Amniotic stem cell (primary cell): ENCODE results near the gene PDZD8.
A peak's percentile ranks its signal among the peaks of the same experiment; 100 is the strongest.

Source experiments
- DNase-seq: peaks from one replicate; lab custom pipeline; 2025; lab: John Stamatoyannopoulos, UW

Gene PDZD8, protein sequence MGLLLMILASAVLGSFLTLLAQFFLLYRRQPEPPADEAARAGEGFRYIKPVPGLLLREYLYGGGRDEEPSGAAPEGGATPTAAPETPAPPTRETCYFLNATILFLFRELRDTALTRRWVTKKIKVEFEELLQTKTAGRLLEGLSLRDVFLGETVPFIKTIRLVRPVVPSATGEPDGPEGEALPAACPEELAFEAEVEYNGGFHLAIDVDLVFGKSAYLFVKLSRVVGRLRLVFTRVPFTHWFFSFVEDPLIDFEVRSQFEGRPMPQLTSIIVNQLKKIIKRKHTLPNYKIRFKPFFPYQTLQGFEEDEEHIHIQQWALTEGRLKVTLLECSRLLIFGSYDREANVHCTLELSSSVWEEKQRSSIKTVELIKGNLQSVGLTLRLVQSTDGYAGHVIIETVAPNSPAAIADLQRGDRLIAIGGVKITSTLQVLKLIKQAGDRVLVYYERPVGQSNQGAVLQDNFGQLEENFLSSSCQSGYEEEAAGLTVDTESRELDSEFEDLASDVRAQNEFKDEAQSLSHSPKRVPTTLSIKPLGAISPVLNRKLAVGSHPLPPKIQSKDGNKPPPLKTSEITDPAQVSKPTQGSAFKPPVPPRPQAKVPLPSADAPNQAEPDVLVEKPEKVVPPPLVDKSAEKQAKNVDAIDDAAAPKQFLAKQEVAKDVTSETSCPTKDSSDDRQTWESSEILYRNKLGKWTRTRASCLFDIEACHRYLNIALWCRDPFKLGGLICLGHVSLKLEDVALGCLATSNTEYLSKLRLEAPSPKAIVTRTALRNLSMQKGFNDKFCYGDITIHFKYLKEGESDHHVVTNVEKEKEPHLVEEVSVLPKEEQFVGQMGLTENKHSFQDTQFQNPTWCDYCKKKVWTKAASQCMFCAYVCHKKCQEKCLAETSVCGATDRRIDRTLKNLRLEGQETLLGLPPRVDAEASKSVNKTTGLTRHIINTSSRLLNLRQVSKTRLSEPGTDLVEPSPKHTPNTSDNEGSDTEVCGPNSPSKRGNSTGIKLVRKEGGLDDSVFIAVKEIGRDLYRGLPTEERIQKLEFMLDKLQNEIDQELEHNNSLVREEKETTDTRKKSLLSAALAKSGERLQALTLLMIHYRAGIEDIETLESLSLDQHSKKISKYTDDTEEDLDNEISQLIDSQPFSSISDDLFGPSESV

DNA sequence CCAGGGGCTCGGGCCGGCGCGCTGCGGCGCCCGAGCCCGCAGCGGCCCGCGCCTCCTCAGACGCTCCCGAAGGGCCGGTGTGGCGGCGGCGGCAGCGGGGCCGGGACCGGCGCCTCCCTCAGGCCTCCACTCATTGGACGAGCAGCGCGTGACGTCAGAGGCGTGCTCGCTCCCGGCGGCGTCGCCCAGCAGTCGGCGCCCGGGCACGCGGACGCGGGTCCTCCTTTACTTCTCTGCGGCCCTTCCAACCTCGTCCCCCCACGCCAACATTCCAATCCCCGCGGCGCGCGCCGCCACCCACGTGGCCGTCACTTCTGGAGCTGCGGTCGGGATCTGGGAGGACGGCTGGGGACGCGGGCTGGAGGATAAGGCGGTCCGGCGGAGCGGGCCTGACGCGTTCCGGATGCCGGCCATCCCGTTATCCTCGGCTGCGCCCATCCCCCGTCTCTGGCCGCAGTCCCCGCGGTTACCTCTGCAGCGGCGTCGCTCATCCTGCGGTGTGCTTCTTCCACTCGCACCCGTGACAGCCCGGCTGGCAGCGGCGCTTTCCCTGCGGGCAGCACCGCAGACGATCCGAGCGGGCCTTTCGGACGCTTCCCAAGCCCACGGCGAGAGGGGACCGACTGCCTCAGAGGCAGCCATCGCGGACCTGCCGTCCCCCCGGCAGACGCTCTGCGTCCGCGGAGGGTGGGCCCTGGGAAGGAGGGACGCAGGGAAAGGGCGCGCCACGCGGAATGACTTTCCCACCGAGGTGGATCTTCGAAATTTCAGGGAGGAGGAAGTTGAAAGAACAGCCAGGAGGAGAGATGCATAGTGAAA lies at the start of gene PDZD8:
Gene PDZD8, minus strand, starts transcription at position 81 of the 819 bp plus-strand sequence. CDS start 213 bp downstream, outside the sequence.
- DNase-seq: peak; percentile 76

DNA sequence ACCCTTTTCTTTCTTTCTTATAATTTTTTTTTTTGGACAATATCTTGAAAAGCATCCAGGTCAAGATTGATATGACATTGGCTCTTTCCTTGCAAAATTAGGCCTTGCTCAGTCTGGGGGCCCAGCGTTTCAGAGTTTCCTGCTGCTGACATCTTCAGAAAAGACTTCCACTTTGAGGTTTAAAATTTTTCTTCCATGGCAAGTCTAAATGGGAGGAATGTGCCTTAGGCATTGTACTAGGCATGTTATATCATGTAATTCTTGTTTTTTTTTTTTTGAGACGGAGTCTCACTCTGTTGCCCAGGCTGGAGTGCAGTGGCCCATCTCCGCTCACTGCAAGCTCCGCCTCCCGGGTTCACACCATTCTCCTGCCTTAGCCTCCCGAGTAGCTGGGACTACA lies 48.9 kb upstream of the PDZD8 start:
- DNase-seq: no peak

DNA sequence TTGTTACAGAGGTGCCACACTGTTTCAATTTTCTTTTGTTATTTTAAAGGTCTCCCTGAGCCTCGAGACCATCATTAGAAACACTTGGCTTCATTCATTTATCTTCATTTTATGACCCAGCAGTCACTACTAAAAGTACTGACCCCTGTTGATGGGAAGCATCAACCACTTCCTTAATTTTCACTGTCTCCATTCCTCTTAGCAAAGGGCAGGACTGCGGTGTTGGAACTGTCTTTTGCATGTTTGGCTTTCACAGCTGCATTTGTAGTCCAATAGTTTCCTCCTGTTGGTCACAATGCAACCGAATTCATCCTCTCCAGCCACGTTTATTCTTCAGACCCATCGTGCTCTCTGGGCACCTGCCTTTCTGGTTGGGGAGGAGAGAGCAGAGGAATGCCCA lies 46.7 kb upstream of the PDZD8 start:
- no peak for DNase-seq

DNA sequence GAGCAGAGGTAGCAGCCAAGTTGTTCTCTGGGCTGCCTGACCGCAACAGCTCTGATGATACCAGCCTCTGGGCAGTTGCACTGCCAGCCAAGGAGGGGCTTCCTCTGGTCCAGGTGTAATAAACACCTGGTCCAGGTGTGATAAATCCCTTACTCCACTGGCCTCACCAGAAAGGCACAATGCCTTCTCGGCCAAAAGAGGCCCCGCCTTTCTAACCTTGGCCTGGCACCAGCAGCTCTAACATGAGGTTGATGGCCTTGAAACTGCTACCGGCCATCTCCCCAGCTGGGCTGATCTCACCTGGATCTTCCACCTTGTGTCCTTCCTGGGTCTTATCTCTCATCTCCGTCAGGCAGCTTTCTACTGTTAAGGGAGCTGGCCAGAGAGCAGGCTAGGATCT lies 45.5 kb upstream of the PDZD8 start:
- no peak for DNase-seq

DNA sequence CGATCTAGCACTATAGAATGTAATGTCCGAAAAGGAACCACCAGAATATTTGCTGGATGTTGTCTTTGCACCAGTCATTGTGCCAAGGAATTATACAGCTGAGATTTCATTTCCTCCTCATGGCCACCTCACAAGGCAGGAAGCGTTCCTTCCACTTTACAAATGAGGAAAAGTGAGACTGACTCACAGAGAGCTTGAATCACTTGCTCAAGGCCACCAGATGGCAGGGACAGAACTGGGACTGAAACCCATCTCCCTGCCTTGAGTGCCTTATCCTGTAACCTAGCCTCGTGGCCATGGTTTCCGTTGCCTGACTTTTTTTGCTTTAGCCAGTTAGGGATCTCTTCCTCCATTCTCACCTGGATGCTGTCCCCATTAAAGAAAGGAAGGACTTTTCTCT lies 44.7 kb upstream of the PDZD8 start:
- DNase-seq: no peak

DNA sequence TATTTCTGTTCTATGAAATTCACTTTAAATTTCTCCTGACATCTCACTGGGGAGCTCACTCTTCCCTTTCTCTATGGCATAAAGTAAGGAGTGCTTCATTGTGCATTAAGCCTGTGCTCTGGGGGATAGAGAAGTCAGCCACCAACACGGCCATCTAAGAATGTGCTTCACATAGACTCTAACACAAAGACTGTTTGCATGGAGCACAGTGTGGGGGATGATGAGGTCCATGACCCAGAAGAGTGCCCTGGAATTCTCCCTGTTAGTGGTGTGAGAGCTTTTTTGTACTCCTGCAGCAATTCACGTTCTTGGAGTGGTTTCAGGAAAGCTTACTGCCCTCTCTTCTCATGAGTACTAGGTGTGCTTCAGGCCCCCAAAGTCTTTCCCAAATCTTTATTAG lies 43.9 kb upstream of the PDZD8 start:
- DNase-seq: no peak

DNA sequence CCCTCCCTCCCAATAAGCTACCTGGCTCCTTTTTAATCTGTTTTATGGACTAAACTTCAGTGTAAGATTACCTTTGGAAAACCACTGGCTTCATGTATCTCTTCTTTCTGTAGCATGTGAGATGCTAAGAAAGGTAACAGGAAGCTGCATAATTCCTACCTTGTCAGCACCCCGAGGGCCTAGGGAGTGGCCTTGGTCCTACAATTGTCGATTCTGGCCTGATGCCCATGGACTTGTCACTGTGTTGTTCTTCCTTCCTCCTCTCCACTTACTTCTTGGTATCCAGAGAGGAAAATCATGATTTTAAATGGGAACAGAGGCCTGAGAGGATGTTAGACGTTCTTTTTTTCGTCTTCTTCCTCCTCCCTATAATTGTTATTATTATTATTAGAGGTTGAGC lies 42.9 kb upstream of the PDZD8 start:
- DNase-seq: no peak

DNA sequence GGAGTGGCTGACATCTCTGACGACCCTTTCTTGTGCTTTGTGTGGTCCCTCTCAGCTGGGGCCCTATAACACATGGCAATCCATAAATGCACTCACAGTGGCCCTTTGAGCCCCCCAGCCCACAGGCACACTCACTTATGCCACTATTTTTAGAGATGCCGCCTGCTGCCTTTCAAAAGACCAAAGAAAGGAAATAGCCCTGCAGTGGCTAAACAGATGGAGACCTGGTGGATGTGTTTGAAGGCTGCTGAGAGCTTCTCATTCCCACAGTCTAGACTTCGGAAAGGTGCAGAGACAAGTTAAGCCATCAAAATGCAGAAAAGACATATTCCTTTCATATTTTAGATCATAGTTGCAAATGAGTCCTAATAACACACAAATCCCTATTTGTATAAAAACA lies 42.0 kb upstream of the PDZD8 start:
- DNase-seq: no peak

DNA sequence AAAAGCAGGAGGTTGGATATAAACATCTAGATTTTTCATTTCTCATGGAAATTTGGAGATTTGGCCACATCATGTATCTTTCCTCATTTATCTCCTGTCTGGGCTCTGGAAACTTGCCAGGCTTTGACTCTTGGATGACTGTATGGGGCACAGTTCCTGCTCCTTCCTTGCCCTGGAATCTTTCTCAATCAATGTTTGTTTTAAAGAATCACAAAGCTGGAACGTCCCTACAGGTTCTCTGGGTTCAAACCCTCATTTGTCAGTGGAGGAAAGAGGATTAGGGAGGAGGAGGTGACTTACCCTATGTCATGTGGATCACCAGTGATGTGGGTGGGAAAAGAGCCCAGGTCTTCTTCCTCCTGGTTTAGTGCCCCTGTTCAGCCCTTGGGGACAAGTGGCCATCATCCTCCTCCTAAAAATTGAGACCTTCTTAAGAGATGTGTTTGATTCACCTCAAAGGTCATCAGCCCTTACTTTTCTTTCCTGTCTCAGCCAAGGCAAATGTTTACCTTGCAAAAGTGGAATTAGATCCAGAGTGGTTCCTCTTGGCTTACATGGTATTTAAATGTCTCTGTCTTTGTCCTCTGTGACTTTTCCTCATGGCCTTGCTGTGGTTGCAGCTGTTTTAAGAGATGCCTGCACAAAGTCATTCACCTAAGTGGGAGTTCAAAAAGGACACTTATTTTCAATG lies 38.8 kb upstream of the PDZD8 start:
- no peak for DNase-seq

DNA sequence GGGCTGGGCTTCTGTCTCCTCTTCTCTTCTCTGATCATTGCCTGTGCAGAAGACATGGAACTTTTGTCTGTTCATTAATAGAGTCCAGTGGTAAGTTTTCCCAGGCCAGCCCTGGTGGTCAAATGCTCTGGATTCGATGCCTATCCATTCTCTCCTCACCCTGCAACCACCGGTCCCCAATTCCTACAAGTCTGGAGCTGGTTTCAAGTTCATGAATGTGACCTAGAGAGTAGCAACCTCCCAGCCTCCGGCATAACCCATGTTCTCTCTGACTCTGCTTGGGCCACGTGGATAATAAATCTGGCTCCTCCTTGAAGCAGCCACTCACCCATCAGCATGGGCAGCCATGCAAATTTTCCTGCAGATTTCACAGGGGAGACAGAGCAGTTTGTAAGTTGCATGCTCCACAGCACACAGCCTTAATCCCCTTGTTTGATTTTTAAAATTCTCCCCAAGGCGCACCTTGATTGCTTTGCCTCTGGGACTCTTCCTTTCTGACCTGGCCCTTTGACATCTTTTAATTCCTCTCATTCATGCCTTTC lies 37.3 kb upstream of the PDZD8 start:
- no peak for DNase-seq

DNA sequence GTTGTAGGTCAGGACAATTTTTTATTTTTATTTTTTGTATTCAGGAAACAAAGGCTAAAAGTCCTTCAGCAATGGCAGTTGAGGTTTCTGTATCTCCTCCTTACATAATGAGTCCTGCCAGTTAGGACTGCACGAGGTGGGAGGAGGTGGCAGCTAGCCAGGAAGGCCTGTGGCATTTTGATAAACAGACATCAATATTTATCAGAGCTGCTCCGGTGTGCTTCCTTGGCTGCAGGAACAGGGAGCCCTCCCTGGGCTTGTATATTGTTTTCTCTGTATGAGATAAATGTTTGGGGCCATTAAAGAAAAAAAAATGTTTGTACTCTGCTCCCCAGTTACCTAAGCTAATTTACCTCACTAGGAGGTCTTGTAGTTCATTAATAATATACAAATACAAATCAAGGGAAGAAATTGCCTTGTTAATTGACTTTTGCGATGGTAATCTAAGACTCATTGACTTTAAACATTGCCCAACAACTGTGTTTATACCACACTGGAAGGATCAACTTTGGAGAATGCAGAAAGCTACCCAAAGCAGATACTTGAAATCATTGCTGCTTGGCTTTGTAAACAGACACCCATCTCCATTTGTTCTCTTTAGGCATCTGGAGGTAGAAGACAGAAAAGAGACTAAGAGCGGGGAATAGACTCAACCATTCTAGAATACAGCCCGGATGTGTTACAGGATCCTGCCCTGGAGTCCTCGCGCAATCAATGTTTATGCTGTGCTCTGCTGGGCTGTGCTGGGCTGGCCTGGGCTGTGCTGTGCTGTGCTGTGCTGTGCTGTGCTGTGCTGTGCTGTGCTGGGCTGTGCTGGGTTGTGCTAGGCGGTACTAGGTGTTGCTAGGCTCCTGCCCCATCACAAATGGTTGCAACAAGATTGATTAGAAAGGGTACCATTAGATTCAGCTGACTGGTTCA lies 36.5 kb upstream of the PDZD8 start:
- DNase-seq: no peak

DNA sequence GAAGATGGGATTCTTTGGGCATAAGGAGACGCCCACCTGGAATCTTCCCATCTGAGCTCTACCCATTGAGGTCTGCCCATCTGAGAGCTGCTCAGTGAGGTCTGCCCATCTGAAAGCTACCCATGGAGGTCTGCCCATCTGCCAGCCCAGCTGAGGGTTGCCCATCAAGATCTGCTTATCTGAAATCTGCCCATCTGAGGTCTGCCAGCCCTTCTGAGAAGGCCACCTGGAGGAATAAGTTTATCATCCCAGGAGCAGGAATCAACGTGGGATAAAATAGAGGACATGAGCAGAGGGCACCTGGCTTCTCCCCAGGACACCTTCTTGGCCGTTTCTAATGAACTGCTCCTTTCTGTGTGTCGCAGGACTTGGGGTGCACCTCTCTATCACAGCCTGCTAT lies 35.3 kb upstream of the PDZD8 start:
- DNase-seq: no peak

DNA sequence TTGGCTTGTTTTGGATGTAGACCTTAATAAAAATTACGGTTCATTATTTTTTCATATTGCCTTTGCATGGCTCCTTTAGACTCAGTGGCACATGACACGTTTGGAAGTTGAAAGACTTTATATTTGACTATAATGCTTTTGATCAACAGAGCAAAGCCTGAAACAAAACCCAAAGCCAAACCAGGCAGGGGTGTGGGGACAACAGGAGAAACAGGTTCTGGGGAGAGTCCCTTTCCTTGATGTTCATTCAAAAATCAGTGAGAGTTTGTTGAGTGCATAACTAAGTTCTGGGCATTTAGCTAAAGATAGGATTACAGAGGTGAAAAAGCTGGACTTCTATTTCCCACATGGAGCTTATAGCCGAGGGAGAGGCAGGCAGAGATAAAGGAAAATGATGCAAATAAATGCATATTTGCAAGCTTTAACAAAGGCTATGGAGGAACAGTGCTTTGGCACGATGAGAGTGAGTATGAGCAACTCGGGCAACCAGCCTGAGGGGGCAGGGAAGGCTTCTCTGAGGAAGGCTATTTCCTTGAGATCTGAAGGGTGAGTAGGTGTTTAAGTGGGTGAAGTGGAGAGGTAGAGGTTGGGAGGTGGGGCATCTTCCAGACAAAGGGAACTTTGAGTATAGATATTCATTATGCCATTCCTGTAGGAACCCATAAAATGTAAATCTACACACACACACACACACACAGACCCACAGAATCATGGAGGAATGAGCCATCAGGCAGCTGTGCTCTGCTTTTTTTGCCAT lies 34.5 kb upstream of the PDZD8 start:
- DNase-seq: no peak

DNA sequence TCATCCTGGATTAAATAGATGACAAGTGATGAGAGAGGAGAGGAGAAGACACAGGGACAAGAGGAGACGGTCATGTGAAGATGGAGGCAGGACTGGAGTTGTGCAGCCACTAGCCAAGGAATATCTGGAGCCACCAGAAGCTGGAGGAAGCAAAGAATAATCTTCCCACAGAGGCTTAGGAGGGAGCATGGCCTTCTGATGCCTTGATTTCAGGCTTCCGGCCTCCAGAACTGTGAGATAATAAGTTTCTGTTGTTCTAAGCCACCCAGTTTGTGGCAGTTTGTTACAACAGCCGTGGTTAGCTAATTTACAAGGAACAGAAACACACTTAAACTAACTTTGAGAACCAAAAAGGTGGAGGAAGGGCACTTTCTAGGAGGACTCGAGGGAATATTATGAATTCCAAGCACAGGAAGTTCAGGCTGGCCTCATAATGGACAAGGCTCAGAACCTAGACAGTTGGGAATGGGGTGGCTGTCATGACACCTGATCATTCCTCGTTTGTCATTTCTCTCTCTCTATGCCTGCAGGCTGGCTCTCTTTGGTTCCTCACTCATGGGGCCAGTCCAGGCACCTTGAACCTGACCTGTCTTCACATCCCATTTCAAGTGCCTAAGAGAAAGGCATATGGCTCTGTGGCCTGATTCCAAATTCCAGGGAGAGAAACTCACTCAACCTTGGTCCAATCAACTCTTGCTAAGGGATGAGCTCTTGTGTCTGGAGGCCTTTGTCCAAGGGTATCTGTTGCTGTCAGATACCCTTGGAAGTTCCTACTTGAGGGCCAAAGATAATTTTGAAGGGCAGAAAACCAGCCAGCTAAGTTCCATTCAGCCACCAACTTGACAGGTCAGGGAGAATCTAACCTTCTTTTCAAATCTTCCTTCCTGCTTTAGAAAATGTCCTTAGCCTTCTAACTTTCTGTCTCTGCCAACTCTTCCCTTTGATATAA lies 33.5 kb upstream of the PDZD8 start:
- DNase-seq: no peak

DNA sequence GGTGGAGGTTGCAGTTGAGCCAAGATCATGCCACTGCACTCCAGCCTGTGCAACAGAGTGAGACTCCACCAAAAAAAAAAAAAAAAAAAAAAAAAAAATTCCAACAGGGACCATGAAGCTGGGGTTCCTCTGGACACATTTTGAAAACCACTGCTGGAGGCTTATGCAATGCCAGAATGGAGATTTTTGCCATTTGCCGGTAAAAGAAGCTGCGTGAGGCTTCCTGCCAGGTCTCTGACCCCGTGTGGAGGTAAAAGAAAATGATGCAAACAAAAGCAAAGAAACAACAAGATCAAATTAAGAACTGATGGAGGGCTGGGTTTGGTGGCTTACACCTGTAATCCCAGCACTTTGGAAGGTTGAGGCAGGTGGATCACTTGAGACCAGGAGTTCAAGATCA lies 30.5 kb upstream of the PDZD8 start:
- DNase-seq: no peak

DNA sequence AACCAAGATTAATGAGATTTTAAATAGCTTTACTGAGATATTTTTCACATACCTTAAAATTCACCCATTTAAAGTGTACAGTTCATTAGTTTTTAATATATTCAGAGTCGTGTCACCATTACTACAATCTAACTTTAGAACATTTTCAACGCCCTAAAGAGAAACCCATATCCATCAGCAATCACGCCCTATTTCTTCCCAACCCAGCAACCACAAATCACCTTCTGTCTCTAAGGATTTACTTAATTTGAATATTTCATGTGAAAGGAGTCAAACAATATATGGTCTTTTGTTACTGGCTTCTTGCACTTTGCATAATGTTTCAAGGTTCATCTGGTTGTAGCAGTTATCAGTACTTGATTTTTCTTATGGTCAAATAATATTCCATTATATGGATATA lies 25.1 kb upstream of the PDZD8 start:
- DNase-seq: no peak

DNA sequence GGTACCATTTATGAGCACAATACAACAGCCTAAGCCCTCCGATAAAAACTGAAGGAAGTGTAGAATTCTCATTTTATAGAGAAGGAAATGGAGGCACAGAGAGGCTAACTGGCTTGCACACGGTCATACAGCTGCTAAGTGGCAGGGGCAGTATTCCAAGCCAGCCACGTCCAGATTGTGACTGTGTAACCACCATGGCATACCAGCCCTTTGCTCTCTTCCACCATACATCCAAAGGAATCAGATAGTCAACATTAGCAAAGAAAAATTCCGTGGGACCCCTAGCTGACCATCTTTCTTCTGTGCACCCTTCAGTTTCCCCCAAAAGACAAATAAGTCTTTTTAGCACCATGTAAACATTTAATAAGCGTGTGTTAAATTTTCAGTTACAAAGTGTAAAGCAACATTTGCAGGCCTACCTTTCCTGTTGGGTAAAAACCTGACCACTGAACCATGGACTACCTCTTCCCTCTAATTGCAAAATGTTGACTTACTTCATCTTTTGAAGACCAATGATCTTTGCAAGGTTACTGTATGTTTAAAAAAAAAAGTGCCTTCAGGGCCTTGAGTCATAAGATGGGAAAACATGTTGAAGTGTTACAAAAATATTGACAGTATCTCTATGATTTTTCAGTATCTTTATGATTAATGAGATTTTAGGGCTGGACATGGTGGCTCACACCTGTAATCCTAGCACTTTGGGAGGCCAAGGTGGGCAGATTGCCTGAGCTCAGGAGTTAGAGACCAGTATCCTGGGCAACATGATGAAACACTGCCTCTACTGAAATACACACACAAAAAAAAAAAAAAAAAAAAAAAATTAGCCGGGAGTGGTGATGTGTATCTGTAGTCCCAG lies 24.3 kb upstream of the PDZD8 start:
- DNase-seq: no peak
